Hepatocyte (in vitro differentiated cells): ENCODE measurements around the gene RNF183.

Experiments
- EZH2 ChIP-seq: fragments of 200-600 bp; sonication (generic); IDR thresholded peaks from 2 replicates; pipeline ENCODE4 v1.6.1; 2016; ENCODE audit warnings: antibody characterized with exemption, mild to moderate bottlenecking, borderline replicate concordance
- EZH2phosphoT487 ChIP-seq: fragments of 200-600 bp; sonication (generic); IDR thresholded peaks from one replicate; pipeline ENCODE4 v1.6.1; 2018; ENCODE audit warnings: antibody characterized with exemption, mild to moderate bottlenecking, low read depth, moderate library complexity; ENCODE audit not compliant: unreplicated experiment, severe bottlenecking
- TF ChIP-seq, protein P1 (sequence below): fragments of 200-600 bp; sonication (generic); IDR thresholded peaks from 2 replicates; pipeline ENCODE4 v1.5.1; 2016; ENCODE audit warnings: antibody characterized with exemption, mild to moderate bottlenecking; ENCODE audit not compliant: poor library complexity

DNA sequence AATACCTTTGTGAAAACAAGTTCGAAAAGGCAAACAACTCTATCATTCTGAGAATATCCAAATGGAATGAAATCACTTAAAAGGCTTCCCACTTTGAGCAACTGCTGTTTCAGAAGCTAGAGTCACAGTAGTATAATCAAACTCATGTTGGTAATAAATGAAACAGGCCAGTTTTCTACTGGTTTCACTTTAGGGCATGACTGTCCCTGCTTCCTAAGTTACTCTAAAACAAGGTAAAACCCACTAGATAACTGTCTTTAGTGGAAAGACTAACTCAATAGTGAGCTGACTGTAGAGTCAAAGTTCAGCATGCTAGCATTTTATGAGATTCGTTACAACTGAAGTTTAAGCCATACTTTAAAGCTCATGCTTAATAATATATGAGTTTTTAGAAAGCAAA is 33.8 kb downstream of the RNF183 start:
- TF ChIP-seq, protein P1, sequence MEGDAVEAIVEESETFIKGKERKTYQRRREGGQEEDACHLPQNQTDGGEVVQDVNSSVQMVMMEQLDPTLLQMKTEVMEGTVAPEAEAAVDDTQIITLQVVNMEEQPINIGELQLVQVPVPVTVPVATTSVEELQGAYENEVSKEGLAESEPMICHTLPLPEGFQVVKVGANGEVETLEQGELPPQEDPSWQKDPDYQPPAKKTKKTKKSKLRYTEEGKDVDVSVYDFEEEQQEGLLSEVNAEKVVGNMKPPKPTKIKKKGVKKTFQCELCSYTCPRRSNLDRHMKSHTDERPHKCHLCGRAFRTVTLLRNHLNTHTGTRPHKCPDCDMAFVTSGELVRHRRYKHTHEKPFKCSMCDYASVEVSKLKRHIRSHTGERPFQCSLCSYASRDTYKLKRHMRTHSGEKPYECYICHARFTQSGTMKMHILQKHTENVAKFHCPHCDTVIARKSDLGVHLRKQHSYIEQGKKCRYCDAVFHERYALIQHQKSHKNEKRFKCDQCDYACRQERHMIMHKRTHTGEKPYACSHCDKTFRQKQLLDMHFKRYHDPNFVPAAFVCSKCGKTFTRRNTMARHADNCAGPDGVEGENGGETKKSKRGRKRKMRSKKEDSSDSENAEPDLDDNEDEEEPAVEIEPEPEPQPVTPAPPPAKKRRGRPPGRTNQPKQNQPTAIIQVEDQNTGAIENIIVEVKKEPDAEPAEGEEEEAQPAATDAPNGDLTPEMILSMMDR, result no peak
- TF ChIP-seq EZH2phosphoT487, result no peak
- no peak for TF ChIP-seq EZH2
